Testis (tissue), 3 donors: Measurements from ENCODE around the gene WDR46. TPM values are rescaled to one million over a fixed set of nuclear protein-coding genes. Genes with fewer than 3 reads are reported as not detected.
A peak's percentile ranks its signal among the peaks of the same experiment; 100 is the strongest.

Experiments
- DNase-seq: peaks from one replicate; pipeline ENCODE4 v3.0.0-alpha.2; 2019
- H3K27ac ChIP-seq, 2 donors: fragments of 200-600 bp; sonication (generic); one replicate each; pipeline ENCODE4 v1.5.1; 2019
- H3K27me3 ChIP-seq: fragments of 200-600 bp; sonication (generic); one replicate; pipeline ENCODE4 v1.5.1; 2019
- H3K36me3 ChIP-seq: fragments of 200-600 bp; sonication (generic); one replicate; pipeline ENCODE4 v1.5.1; 2017; ENCODE audit warnings: low read depth; ENCODE audit errors: missing control alignments
- H3K4me1 ChIP-seq: fragments of 200-600 bp; sonication (generic); one replicate; pipeline ENCODE4 v1.5.1; 2019
- H3K4me3 ChIP-seq, 2 donors: fragments of 200-600 bp; sonication (generic); one replicate each; pipeline ENCODE4 v1.5.1; 2017 to 2019
- H3K9me3 ChIP-seq: fragments of 200-600 bp; sonication (generic); one replicate; pipeline ENCODE4 v1.5.1; 2017
- POLR2A ChIP-seq: fragments of 450-650 bp; IDR thresholded peaks from one replicate; pipeline ENCODE4 v1.6.1; 2017; ENCODE audit warnings: antibody characterized with exemption, mild to moderate bottlenecking, moderate library complexity
- WGBS, 2 donors: methylation state at CpG; one replicate each; pipeline ENCODE4 v1.1.5; 2018; 5-methylcytosine and 5-hydroxymethylcytosine counted together
- intact Hi-C: fragments of 100-400 bp; cut with DNase I; formaldehyde crosslinking; loops from one replicate; pipeline ENCODE4 v1.15.1; 2023; ENCODE audit warnings: low total_unique reads
- polyA plus RNA-seq: library from polyadenylated mRNA; stranded (reverse); fragments of 350-450 nt; fragmentation: Illumina TruSeq; extraction: RNeasy Lipid Tissue Mini Kit (QIAGEN cat#74804); gene quantifications from one replicate; pipeline ENCODE4 v1.2.3, GENCODE V29; 2014; ENCODE audit warnings: low read depth, low replicate concordance; ENCODE audit not compliant: insufficient read depth
- total RNA-seq, 2 donors: library from RNA; depleted of rRNA; stranded (reverse); fragments of >200 nt; gene quantifications; one replicate each; pipeline ENCODE4 v1.2.3, GENCODE V29; 2016
- TF ChIP-seq, protein P1 (sequence below), 3 experiments: fragments of 450-650 bp in 2 of 3; fragments of 200-600 bp in 1 of 3; sonication (generic) in 1 of 3; IDR thresholded peaks; one replicate each; pipeline ENCODE4 v1.5.1; 2016 to 2019; ENCODE audit warnings: antibody characterized with exemption in 3 of 3, mild to moderate bottlenecking in 2 of 3, moderate library complexity in 1 of 3

WDR46 gene
- total and polyA plus RNA-seq, 3 donors from 2014 or later = 61.6 to 71.2 (median 63.2) TPM

DNA sequence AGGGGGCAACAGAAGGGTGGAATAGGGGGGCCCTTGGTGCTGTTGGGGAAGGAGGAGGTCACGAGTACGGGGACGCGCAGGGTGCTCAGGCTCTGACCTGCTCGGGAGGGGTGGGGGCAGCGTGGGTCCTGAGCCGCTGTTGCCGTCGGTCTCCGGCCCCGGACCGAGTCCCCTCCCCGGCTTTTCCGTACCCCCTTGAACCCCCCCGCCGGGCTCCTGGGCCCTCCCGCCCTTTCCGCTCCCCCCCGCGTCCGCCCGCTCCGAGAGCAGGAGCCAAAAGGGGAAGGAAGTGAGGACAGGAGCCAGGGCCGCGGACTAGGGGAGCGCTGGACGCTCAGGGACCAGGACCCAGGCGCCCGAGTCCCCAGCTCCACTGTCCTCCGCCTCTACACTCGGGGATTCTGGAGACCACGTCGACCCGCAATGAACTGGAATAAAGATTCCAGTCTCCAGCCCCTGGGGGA lies 9.8 kb upstream of the WDR46 start, which contains the start of gene RGL2:
RGL2 (minus strand) TSS at position 170 of the 464 bp plus-strand sequence. CDS start 332 bp downstream, outside the sequence.
- DNase-seq = peak; percentile 77
- 0% methylated on average over 7 to 30 of the region's 34 CpGs for WGBS, 2 donors
- Histone ChIP-seq H3K27me3 (no peaks in the 10 kb centered on the region), H3K4me1 (peaks cover 20% of the 10 kb centered on the region), H3K27ac (peak within 1 kb of the TSS; percentile 91 to 94), H3K9me3 (no peaks in the 10 kb centered on the region), H3K36me3 (no peaks in the 10 kb centered on the region), H3K4me3 (peak within 1 kb of the TSS; percentile 71 to 90)
- no peak for TF ChIP-seq POLR2A
- TF ChIP-seq, protein P1, sequence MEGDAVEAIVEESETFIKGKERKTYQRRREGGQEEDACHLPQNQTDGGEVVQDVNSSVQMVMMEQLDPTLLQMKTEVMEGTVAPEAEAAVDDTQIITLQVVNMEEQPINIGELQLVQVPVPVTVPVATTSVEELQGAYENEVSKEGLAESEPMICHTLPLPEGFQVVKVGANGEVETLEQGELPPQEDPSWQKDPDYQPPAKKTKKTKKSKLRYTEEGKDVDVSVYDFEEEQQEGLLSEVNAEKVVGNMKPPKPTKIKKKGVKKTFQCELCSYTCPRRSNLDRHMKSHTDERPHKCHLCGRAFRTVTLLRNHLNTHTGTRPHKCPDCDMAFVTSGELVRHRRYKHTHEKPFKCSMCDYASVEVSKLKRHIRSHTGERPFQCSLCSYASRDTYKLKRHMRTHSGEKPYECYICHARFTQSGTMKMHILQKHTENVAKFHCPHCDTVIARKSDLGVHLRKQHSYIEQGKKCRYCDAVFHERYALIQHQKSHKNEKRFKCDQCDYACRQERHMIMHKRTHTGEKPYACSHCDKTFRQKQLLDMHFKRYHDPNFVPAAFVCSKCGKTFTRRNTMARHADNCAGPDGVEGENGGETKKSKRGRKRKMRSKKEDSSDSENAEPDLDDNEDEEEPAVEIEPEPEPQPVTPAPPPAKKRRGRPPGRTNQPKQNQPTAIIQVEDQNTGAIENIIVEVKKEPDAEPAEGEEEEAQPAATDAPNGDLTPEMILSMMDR (IDR thresholded peaks at IDR 0.05) = no peak
- intact Hi-C loops = no loop called here

- H3K9me3 ChIP-seq = no peaks in the 10 kb centered on the region
- peaks cover 20% of the 10 kb centered on the region for H3K4me1 ChIP-seq
- WGBS, 2 donors = 1% methylated on average over 32 to 42 of the region's 42 CpGs
- DNase-seq = peak; percentile 86
- no peaks in the 10 kb centered on the region for H3K27me3 ChIP-seq
- TF ChIP-seq, protein P1 (IDR thresholded peaks at IDR 0.05) = no peak
- TF ChIP-seq POLR2A = no peak
- no peaks in the 10 kb centered on the region for H3K36me3 ChIP-seq
- peak overlapping the region; percentile 91 to 94 for H3K27ac ChIP-seq
- intact Hi-C loops = no loop called here
- peak overlapping the region; percentile 71 to 90 for H3K4me3 ChIP-seq
Observed at GRCh38 chr6:33297956-33298772, 9.1 kb upstream of the WDR46 start.

- Histone ChIP-seq H3K4me3 (peak overlapping the region; percentile 71 to 90), H3K27me3 (no peaks in the 10 kb centered on the region), H3K9me3 (no peaks in the 10 kb centered on the region), H3K36me3 (no peaks in the 10 kb centered on the region), H3K27ac (peak overlapping the region; percentile 91 to 94), H3K4me1 (peaks cover 20% of the 10 kb centered on the region)
- DNase-seq = peak; percentile 37
- 19% methylated on average over 16 of the region's 16 CpGs; no CpG with 5 or more reads in 1 of the 2 donors for WGBS, 2 donors
- no peak for TF ChIP-seq POLR2A
- intact Hi-C loops = no loop called here
Observed at GRCh38 chr6:33297406-33297955, 8.4 kb upstream of the WDR46 start.

GRCh38 chr6:33296797-33297405 lies 7.9 kb upstream of the WDR46 start:
- peak overlapping the region; percentile 91 to 94 for H3K27ac ChIP-seq
- H3K9me3 ChIP-seq = no peaks in the 10 kb centered on the region
- no peaks in the 10 kb centered on the region for H3K36me3 ChIP-seq
- intact Hi-C loops = no loop called here
- TF ChIP-seq, protein P1 (IDR thresholded peaks at IDR 0.05) = no peak
- TF ChIP-seq POLR2A = no peak
- 51 to 54% methylated on average over 5 to 12 of the region's 12 CpGs for WGBS, 2 donors
- H3K4me3 ChIP-seq = no peak overlapping the region
- DNase-seq = no peak
- no peaks in the 10 kb centered on the region for H3K27me3 ChIP-seq
- H3K4me1 ChIP-seq = peaks cover 20% of the 10 kb centered on the region
